MG63 (cell line): ENCODE results near the gene BARHL2. TPM values are rescaled to one million over a fixed set of nuclear protein-coding genes. Genes with fewer than 3 reads are reported as not detected.

Source experiments
- DNase-seq: peaks from one replicate; pipeline ENCODE4 v3.0.0-alpha.2; 2020
- H3K27me3 ChIP-seq: fragments of 250-450 bp; sonication (Bioruptor Pico); 2 replicates; pipeline ENCODE4 v1.5.1; 2020; ENCODE audit warnings: mild to moderate bottlenecking, moderate library complexity
- H3K36me3 ChIP-seq: fragments of 250-450 bp; sonication (Bioruptor Pico); 2 replicates; pipeline ENCODE4 v1.5.1; 2020; ENCODE audit warnings: mild to moderate bottlenecking, moderate library complexity
- H3K4me3 ChIP-seq: fragments of 250-450 bp; sonication (Bioruptor Pico); 2 replicates; pipeline ENCODE4 v1.5.1; 2020; ENCODE audit warnings: mild to moderate bottlenecking, moderate library complexity
- H3K9me3 ChIP-seq: fragments of 250-450 bp; sonication (Bioruptor Pico); 2 replicates; pipeline ENCODE4 v1.5.1; 2020; ENCODE audit warnings: mild to moderate bottlenecking, moderate library complexity
- total RNA-seq: library from RNA; depleted of rRNA; stranded (reverse); fragments of >200 nt; shearing (Covaris generic); gene quantifications from 2 replicates; pipeline ENCODE4 v1.2.3, GENCODE V29; 2014; ENCODE audit warnings: low replicate concordance; rRNA removed

Gene BARHL2
- total RNA-seq: not detected in 2 replicates

DNA sequence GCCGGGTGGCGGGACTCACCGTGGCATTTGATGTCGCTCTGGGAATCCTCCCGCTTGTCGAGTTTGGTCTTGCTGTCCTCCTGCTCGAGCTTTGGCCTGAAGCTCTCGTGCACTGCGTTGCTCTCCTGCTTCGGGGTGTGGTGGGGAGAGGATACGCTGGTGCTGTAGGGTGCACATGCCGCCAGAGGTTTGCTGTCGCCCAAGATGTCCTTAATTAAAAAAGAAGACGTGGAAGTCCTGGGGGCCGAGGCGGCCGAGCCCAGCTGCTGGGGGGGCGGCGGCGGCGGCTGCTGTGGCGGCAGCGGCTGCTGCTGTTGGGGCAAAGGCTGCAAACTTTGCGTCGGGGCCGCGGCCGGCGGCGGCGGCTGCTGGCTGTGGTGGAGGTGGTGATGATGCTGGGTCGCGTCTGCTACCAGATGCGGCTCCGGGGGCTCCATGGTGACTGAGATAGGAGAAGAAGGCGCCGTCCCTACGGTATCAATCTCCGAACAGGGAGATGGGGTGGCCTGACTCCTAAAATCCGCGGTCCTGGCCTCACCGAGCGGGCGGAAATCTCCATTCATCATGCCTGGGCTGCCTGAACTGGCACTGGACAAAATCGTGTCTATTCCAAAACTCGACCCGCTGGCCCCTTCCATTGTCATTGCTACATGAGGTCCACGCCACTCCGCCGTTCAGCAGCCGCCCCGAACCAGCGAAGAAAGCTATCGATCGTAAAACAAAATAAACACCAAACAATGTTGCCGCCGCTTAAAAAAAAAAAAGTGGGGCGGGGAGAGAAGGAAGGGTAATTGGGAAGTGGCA lies at the start of gene BARHL2:
BARHL2 (minus strand) TSS at position 751 of the 804 bp plus-strand sequence; CDS start at position 644, 107 bp downstream.
- H3K9me3 ChIP-seq: no peaks in the 10 kb centered on the region
- peak within 1 kb of the TSS; percentile 46 for H3K4me3 ChIP-seq
- DNase-seq: no peak
- H3K36me3 ChIP-seq: no peaks in the 10 kb centered on the region
- peaks cover 34% of the 10 kb centered on the region for H3K27me3 ChIP-seq

DNA sequence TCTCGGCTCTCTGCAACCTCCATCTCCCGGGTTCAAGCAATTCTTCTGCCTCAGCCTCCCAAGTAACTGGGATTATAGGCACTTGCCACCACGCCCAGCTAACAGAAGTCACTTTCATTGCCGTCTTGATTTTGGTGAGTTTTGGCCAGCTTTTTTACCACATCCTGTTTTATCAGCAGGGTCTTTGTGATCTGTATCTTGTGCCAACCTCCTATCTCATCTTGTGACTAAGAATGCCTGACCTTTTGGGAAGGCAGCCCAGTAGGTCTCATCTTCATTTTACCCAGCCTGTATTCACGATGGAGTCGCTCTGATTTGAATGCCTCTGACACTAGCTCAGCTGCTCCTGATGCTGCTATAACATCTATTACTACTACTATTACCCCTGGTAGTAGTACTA lies 46.8 kb upstream of the BARHL2 start:
- no peak for DNase-seq
- Histone ChIP-seq H3K4me3 (no peak overlapping the region), H3K9me3 (no peaks in the 10 kb centered on the region), H3K27me3 (no peaks in the 10 kb centered on the region), H3K36me3 (no peaks in the 10 kb centered on the region)

DNA sequence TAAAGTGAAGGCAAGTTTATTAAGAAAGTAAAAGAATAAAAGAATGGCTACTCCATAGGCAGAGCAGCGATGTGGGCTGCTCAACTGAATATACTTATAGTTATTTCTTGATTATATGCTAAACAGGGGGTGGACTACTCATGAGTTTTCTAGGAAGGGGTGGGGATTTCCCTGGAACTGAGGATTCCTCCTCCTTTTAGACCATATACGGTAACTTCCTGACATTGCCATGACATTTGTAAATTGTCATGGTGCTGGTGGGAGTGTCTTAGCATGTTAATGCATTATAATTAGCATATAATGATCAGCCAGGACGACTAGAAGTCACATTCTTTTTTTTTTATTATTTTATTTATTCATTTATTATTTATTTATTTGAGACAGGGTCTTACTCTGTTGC lies 46.4 kb upstream of the BARHL2 start:
- Histone ChIP-seq H3K27me3 (no peaks in the 10 kb centered on the region), H3K36me3 (no peaks in the 10 kb centered on the region), H3K4me3 (no peak overlapping the region), H3K9me3 (no peaks in the 10 kb centered on the region)
- DNase-seq: no peak

DNA sequence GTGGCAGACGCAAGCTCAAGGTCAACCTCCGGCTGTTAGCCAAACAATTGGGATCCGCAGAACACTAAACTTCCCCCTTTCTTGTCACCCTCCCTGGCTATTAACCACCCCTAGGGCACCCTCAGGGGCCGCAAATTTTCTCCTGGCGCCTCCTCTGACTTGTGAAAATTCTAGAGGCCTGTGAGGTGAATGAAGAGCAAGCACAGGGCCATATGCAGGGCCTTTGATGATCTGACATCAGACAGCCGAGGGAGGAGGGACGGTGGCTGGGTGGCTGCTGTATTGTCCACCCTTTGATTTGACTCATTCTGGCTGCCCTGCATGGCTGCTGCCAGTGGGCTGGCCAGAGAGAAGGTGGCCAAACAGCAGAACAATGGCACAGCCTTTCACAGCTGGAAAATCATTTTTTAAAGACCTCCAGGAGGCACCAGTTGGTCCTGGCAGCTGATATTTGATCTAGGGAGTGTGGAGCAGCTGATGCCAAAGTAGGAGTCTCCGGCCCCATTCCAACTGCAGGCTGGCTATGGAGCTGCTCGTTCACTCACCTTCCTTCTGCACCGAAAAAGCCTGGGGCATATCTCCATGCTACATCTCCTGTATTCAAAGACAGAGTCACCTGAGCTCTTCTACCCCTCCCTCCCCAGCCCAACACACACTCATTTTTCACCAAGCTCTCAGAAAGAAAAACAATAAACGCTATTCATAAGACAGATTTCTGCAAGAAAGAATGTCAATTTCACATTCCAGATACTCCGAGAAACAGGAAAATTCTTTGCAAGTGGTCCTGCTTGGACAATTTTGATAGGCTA lies 44.9 kb upstream of the BARHL2 start:
- no peaks in the 10 kb centered on the region for H3K27me3 ChIP-seq
- no peak overlapping the region for H3K4me3 ChIP-seq
- peak; percentile 9 for DNase-seq

GRCh38 chr1:90761156-90761555 lies 44.1 kb upstream of the BARHL2 start:
- H3K36me3 ChIP-seq: no peaks in the 10 kb centered on the region
- no peak for DNase-seq
- H3K4me3 ChIP-seq: no peak overlapping the region
- no peaks in the 10 kb centered on the region for H3K9me3 ChIP-seq
- H3K27me3 ChIP-seq: no peaks in the 10 kb centered on the region

More for the DNA sequence above, 44.9 kb upstream of the BARHL2 start:
- Histone ChIP-seq H3K36me3 (no peaks in the 10 kb centered on the region), H3K9me3 (no peaks in the 10 kb centered on the region)

GRCh38 chr1:90753556-90753955 lies 36.5 kb upstream of the BARHL2 start:
- no peaks in the 10 kb centered on the region for H3K36me3 ChIP-seq
- H3K4me3 ChIP-seq: no peak overlapping the region
- no peaks in the 10 kb centered on the region; the same call in 1 of the 2 replicates for H3K27me3 ChIP-seq
- no peaks in the 10 kb centered on the region for H3K9me3 ChIP-seq
- DNase-seq: no peak

- no peaks in the 10 kb centered on the region; the same call in 1 of the 2 replicates for H3K27me3 ChIP-seq
- H3K36me3 ChIP-seq: no peaks in the 10 kb centered on the region
- no peak overlapping the region for H3K4me3 ChIP-seq
- no peak for DNase-seq
- no peaks in the 10 kb centered on the region for H3K9me3 ChIP-seq
These were observed 31.6 kb upstream of the BARHL2 start for GRCh38 chr1:90748668-90749067.

GRCh38 chr1:90746857-90747256 lies 29.8 kb upstream of the BARHL2 start:
- Histone ChIP-seq H3K4me3 (no peak overlapping the region), H3K27me3 (no peaks in the 10 kb centered on the region; the same call in 1 of the 2 replicates), H3K36me3 (no peaks in the 10 kb centered on the region), H3K9me3 (no peaks in the 10 kb centered on the region)
- no peak for DNase-seq

GRCh38 chr1:90745972-90746371 lies 28.9 kb upstream of the BARHL2 start:
- Histone ChIP-seq H3K27me3 (no peaks in the 10 kb centered on the region; the same call in 1 of the 2 replicates), H3K9me3 (no peaks in the 10 kb centered on the region), H3K4me3 (no peak overlapping the region), H3K36me3 (no peaks in the 10 kb centered on the region)
- DNase-seq: no peak

- DNase-seq: no peak
- Histone ChIP-seq H3K36me3 (no peaks in the 10 kb centered on the region), H3K4me3 (no peak overlapping the region), H3K27me3 (peaks cover 20% of the 10 kb centered on the region), H3K9me3 (no peaks in the 10 kb centered on the region)
These were observed 15.0 kb upstream of the BARHL2 start for GRCh38 chr1:90732136-90732535.

DNA sequence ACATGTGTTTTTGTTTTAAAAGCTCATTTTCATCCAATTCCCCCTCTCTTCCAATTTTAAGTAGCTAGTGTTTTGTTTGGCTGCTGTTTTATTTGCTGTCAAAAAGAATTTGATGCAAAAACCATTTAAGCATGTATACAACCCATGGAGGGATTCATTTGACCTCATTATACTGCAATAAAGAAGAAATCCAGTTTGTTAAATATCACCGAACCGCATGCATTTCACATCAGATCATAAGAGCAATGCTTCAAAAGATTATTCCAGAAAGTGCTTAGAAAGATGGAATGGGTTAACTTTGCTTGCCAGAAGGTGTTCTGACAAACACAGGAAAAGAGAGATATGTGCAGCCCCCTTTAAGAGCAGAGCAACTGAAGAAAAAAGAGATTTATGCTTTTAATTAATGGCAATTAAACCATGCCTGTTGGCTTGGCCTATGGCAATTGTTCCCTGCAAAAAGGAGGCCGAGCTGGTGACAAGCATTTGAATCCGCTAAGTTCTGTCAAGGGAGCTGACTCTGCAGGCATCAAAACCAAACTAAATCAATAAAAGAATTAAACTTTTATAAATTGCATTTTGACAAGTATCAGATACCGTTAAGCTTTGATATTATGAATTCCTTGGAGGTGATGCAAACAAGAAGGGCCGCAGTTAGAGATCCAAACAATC lies 14.4 kb upstream of the BARHL2 start:
- DNase-seq: no peak
- H3K4me3 ChIP-seq: no peak overlapping the region
- no peaks in the 10 kb centered on the region for H3K36me3 ChIP-seq
- H3K9me3 ChIP-seq: no peaks in the 10 kb centered on the region
- H3K27me3 ChIP-seq: peaks cover 20% of the 10 kb centered on the region

- no peaks in the 10 kb centered on the region for H3K9me3 ChIP-seq
- no peaks in the 10 kb centered on the region for H3K36me3 ChIP-seq
- H3K27me3 ChIP-seq: peaks cover 20% of the 10 kb centered on the region
- peak; percentile 28 for DNase-seq
- H3K4me3 ChIP-seq: peak overlapping the region; percentile 37
These were observed 13.3 kb upstream of the BARHL2 start for GRCh38 chr1:90730243-90731022.

GRCh38 chr1:90729504-90730242 lies 12.6 kb upstream of the BARHL2 start:
- Histone ChIP-seq H3K27me3 (peaks cover 27% of the 10 kb centered on the region), H3K9me3 (no peaks in the 10 kb centered on the region), H3K36me3 (no peaks in the 10 kb centered on the region), H3K4me3 (peak overlapping the region; percentile 37; the same call in 1 of the 2 replicates)
- DNase-seq: no peak

- DNase-seq: no peak
- H3K4me3 ChIP-seq: no peak overlapping the region
- no peaks in the 10 kb centered on the region for H3K36me3 ChIP-seq
- H3K27me3 ChIP-seq: peaks cover 30% of the 10 kb centered on the region
- H3K9me3 ChIP-seq: no peaks in the 10 kb centered on the region
These were observed 11.6 kb upstream of the BARHL2 start for GRCh38 chr1:90728502-90729287.

DNA sequence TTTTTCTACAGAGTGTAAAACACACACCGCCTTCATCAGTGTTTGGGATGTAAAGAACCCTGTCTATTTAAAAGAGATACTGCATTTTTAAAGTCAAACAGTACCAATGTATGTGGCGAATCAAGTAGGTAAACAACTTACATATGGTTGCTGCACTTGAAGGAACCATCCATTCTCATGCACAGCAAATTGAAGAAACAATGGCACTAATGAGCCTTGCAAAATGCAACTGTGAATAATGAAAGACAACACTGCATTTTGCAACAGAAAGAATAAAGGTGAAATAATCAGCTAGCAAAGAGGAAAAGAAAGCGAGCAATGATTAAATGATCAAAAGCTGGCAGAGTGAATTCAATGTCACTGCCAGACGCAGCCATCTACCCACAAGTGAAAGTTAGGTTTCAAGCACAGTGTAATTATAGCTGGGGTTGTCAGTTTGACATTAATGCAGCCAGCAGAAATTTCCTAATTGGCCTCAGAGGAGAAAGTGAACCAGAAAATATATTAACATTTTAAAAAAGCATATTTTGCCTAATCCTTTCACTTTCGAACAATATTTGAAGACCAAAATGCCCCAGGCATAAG lies 10.9 kb upstream of the BARHL2 start:
- DNase-seq: no peak
- no peaks in the 10 kb centered on the region for H3K9me3 ChIP-seq
- H3K27me3 ChIP-seq: peaks cover 28% of the 10 kb centered on the region
- H3K36me3 ChIP-seq: no peaks in the 10 kb centered on the region
- no peak overlapping the region for H3K4me3 ChIP-seq
